ENCODE measurements around the gene PHACTR1.
"Not testable (repeated sequence)": the region's sequence is repeated elsewhere in the genome, so short reads cannot be mapped to it uniquely, and the experiment has no call there.

PHACTR1 gene

DNA sequence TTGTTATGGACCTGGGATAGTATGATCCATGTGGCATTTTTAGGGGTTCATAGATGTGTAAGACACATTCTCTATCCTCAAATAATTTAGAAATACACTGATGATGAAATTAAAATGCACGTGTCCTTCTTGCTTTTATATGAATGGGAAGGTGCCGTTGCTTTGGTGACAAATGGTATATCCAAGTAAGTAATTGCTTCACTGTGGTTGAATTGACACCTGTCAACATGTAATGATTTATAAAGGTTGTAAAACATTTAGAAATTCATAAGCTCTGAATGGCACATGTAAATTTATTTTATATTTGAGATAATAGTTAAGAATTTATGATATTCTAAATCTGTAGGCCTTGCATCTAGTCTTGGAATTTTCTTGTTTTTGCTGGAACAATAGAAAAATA lies 227.0 kb downstream of the PHACTR1 start:
- DNase-seq (ENCODE audit: extremely low read depth in 1 of 2, low read depth in 1 of 2), result no peak

DNA sequence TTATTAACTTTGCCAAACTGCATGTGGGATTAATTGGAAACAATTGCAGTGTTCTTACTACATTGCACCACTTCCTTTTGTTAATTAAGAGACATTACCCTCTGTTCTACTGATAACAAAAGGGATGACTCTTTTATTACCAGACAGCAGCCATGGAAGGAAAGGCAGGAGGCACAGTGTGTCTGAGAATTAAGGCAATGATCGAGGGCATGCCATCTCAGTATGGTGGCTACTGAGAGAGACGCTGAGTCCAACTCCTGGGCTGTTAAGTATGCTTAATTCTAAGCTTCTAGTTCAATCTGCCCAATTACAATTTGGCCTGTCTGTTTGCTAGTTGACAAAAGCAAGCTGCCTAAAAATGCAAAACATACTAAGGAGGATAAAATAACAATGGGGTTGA lies 227.4 kb downstream of the PHACTR1 start:
- no peak for DNase-seq (ENCODE audit: extremely low read depth in 1 of 2, low read depth in 1 of 2)

DNA sequence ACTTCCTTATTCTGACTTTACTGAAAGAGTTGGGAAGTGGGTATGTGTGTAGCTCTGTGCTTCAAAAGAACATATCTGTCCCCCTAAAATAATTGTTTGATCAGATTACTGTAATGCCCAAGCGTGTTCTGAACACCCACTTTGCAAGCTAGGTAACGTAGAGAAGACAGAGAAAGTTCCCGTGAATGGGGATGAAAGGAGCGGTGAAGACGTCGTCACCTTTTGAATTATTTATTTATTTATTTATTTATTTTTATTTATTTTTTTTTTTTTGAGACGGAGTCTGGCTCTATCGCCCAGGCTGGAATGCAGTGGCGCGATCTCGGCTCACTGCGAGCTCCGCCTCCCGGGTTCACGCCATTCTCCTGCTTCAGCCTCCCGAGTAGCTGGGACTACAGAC lies 228.0 kb downstream of the PHACTR1 start:
- not testable (repeated sequence) for DNase-seq (ENCODE audit: extremely low read depth in 1 of 2, low read depth in 1 of 2)

- no peak for DNase-seq (ENCODE audit: extremely low read depth in 1 of 2, low read depth in 1 of 2)
These were observed 230.7 kb downstream of the PHACTR1 start for GRCh38 chr6:12947151-12947871.

GRCh38 chr6:12947967-12948366 lies 231.4 kb downstream of the PHACTR1 start:
- no peak for DNase-seq (ENCODE audit: extremely low read depth in 1 of 2, low read depth in 1 of 2)

DNA sequence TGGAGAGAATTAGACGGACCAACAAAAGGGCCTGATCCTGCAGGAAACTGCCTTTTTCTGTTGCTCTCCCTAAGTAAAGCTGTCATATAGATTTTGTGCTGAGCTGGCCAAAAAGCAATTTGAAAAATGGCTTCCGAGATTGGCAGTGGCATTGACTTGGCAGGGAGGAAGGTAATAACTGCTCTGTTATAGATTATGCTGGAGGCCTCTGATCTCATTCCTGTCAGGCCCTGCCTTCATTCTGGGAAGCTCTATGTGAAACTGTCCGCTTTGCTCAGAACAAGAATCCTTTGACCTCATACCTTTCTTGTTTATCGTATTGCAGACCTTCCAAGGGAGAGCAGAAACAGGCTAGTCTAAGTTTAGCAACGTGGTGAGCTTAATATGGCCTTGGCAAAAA lies 234.4 kb downstream of the PHACTR1 start:
- DNase-seq (ENCODE audit: extremely low read depth in 1 of 2, low read depth in 1 of 2), result no peak

DNA sequence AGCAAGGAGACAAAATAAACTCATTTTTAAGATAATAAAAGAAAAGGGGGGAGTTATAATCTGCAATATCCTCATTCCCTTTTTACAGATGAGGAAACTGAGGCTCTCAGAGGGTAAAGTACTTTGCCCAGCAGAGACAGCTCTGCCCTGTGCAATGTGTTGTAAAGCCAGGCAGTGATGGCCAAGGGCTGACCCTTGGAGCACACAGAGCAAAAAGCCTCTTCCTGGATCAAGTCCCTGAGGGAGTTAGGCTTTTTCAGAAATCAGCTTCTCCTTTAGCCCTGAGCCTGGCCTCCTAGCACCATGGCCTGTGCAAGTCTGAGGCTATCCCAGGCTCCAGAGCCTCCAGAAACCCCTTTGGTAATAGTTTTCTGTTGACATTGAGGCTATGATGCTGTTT lies 234.8 kb downstream of the PHACTR1 start:
- DNase-seq (ENCODE audit: extremely low read depth in 1 of 2, low read depth in 1 of 2), result no peak

GRCh38 chr6:12952318-12952717 lies 235.8 kb downstream of the PHACTR1 start:
- no peak for DNase-seq (ENCODE audit: extremely low read depth in 1 of 2, low read depth in 1 of 2)

- no peak for DNase-seq (ENCODE audit: extremely low read depth in 1 of 2, low read depth in 1 of 2)
These were observed 239.4 kb downstream of the PHACTR1 start for GRCh38 chr6:12955956-12956355.

GRCh38 chr6:12956991-12957320 lies 240.4 kb downstream of the PHACTR1 start:
- no peak for DNase-seq (ENCODE audit: extremely low read depth in 1 of 2, low read depth in 1 of 2)

- DNase-seq (ENCODE audit: extremely low read depth in 1 of 2, low read depth in 1 of 2), result peak in 1 of 2 donors; percentile 1
These were observed 240.9 kb downstream of the PHACTR1 start for GRCh38 chr6:12957321-12958051.

DNA sequence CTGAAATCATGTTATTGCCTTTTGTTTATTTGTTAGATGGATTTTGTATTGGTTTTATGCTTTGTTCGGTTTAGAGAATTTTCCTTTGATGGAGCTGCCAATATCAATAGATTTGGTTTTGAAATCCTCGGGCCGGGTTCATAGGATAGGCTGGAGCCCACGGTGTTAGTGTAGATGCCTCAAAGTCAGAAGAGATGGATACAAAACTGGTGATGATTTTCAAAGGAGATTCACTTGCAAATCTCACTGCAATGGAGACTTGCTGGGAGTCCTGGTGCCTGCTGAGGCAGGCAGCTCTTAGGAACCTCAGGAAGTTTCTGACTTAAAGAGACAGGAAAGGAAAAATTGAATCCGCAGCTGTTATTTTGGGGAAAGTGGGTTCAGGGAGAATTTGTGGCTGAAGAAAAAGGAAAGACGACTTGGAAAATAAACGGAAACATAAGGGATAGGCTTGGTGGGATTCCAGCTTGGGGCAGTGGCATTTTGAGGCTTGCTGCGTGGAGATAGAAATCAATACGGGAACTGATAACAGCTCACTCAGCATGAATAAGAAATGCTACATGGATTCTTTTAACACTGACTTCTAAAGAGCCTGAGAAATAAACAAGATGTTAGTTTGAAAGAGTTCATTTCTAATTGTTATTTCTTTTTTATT lies 241.6 kb downstream of the PHACTR1 start:
- DNase-seq (ENCODE audit: extremely low read depth in 1 of 2, low read depth in 1 of 2), result no peak

GRCh38 chr6:12961761-12962160 lies 245.2 kb downstream of the PHACTR1 start:
- DNase-seq (ENCODE audit: extremely low read depth in 1 of 2, low read depth in 1 of 2), result no peak

- no peak for DNase-seq (ENCODE audit: extremely low read depth in 1 of 2, low read depth in 1 of 2)
These were observed 246.0 kb downstream of the PHACTR1 start for GRCh38 chr6:12962529-12962928.

DNA sequence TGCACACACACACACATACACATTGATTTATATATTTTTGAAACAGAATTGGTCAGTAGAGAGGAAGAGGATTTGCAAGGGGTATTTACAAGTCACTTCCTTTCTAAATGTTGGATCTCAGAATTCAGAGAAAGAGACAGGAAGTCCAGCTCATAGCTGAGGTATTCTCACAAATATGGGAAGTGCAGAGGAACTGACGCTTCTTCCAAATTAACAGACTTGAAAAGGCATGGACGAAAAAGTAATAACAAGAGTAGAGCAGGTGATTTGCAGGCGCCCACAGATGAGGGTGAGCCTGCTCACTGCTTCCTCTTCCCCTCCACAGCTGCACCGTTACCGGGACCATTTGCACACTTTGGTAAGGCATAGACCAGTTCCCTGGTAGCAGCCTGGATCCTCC lies 246.4 kb downstream of the PHACTR1 start:
- DNase-seq (ENCODE audit: extremely low read depth in 1 of 2, low read depth in 1 of 2), result no peak

DNA sequence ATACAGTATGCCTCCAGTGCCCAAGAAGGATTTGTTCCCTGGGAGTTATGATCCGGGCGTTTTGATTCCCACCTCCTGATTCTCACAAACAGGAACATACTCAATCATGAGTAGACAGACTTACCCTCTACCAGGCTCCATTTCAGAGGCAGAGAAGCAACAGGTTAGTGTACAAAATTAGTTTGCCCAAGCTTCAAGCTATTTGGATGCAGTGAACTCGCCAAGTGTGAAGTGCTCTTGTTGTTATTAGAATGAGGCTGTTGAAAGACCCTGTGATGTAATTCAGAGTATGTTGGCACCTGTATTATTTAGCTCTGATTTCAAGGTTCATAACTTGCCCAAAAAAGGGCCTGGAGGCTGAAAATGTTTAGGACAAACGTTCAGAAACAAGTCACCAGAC lies 247.0 kb downstream of the PHACTR1 start:
- no peak for DNase-seq (ENCODE audit: extremely low read depth in 1 of 2, low read depth in 1 of 2)

DNA sequence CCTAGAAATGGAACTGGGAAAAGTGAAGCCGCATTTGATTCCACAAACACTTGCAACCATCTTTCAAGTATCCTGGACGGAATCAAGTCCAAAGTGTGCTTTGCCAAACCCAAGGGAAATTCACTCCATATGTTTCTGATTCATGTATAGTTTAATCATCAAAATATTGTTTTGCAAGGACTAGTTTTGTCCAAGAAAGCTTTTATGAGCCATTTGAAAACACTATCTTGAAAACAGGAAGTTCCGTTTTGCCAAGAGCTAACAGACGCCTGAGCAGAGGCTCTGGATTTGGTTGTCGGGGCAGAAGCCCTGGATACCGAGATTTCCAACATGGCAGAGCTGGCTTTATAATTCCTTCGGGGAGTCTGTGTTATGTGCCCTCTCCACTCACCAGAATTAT lies 251.1 kb downstream of the PHACTR1 start:
- no peak for DNase-seq (ENCODE audit: extremely low read depth in 1 of 2, low read depth in 1 of 2)

DNA sequence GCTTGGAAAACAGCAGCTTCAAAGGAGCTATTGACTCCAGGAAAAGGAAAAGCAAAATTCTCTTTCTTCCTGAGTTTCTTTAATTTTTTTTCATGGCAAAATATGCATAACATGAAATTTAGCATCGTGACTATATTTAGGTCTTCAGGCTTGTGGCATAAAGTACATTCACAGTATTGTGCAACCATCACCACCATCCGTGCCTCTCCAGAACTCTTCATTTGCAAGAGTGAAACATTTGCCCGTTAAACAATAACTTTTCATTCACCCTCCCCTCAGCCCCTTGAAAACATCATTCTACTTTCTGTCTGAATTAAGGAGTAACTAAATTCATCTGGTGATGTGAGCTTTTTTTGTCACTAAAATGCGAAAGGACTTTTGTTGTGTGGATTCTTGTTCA lies 251.7 kb downstream of the PHACTR1 start:
- no peak for DNase-seq (ENCODE audit: extremely low read depth in 1 of 2, low read depth in 1 of 2)

GRCh38 chr6:12968839-12969558 lies 252.4 kb downstream of the PHACTR1 start:
- DNase-seq (ENCODE audit: extremely low read depth in 1 of 2, low read depth in 1 of 2), result no peak

- DNase-seq (ENCODE audit: extremely low read depth in 1 of 2, low read depth in 1 of 2), result no peak
These were observed 253.4 kb downstream of the PHACTR1 start for GRCh38 chr6:12969966-12970365.

GRCh38 chr6:12973386-12973785 lies 256.8 kb downstream of the PHACTR1 start:
- DNase-seq (ENCODE audit: extremely low read depth in 1 of 2, low read depth in 1 of 2), result no peak
